OCI-LY3 (cell line): ENCODE data around the gene ARAP1.

Source experiments
- CTCF ChIP-seq: fragments of 200-600, 300-600 bp; sonication (generic); IDR thresholded peaks from 2 replicates; pipeline ENCODE4 v1.5.1; 2014; ENCODE audit warnings: antibody characterized with exemption, low read length, low read depth
- EZH2phosphoT487 ChIP-seq: fragments of 200-600 bp; shearing (Covaris generic); IDR thresholded peaks from 2 replicates; pipeline ENCODE4 v1.6.1; 2018; ENCODE audit warnings: antibody characterized with exemption, mixed run types, low read depth

GRCh38 chr11:72642884-72643522, 109.2 kb downstream of the ARAP1 start:
- TF ChIP-seq CTCF, result peak; percentile 92
- TF ChIP-seq EZH2phosphoT487, result no peak
